HCT116 (cell line): ENCODE results near the gene ATP1A4. TPM values are rescaled to one million over a fixed set of nuclear protein-coding genes. Genes with fewer than 3 reads are reported as not detected.

Source experiments
- ATAC-seq: fragments of 200-7000 bp; cut with Tn5 transposase; 2 replicates; pipeline ENCODE4 v1.9.1; 2020; ENCODE audit warnings: mild to moderate bottlenecking, moderate library complexity
- BruUV-seq: library from RNA; stranded (reverse); fragments of 400-500 nt; replicated peaks from 2 replicates; lab custom pipeline; 2021; lab: Mats Ljungman, UMichigan
- CTCF ChIA-PET: fragments of 300-600 bp; sonication (Branson Sonifier 250); formaldehyde crosslinking; loops from one replicate; lab custom pipeline; 2021; ENCODE audit warnings: antibody characterized with exemption; lab: Charles Lee
- POLR2A ChIA-PET: fragments of 300-600, 350-600 bp; sonication (Branson Sonifier 250); formaldehyde crosslinking; loops from one replicate; lab custom pipeline; 2021; ENCODE audit warnings: antibody characterized with exemption; lab: Charles Lee
- RAD21 ChIA-PET, 2 experiments: fragments of 300-600 bp; sonication (Branson Sonifier 250); formaldehyde crosslinking; loops; one replicate each; lab custom pipeline; 2023; ENCODE audit warnings: low total read pairs in 2 of 2; ENCODE audit not compliant: uncharacterized antibody in 2 of 2, unreplicated experiment in 2 of 2, low non-redundant PET in 1 of 2; lab: Charles Lee
- DNase-seq: peaks from one replicate; pipeline ENCODE4 v3.0.0-alpha.2; 2010; ENCODE audit warnings: low read depth, low spot score
- H2AFZ ChIP-seq: fragments of 200-600 bp; shearing (Covaris generic), sonication (generic); 2 replicates; pipeline ENCODE4 v1.6.1; 2017; ENCODE audit warnings: low read depth, mixed run types, mixed read lengths, antibody characterized with exemption, low read length; ENCODE audit not compliant: poor library complexity, severe bottlenecking
- H3K27ac ChIP-seq: 2 replicates; pipeline ENCODE4 v1.5.1; 2012; ENCODE audit warnings: low read depth, low read length
- H3K27me3 ChIP-seq: fragments of 200-600 bp; sonication (generic); 2 replicates; pipeline ENCODE4 v1.6.1; 2016; ENCODE audit warnings: mixed run types, low read length, mixed read lengths; ENCODE audit not compliant: insufficient read depth
- H3K36me3 ChIP-seq, 2 experiments: fragments of 200-500 bp in 1 of 2; fragments of 200-600 bp in 1 of 2; sonication (Bioruptor generic) in 1 of 2; sonication (generic) in 1 of 2; 2 replicates each; pipeline versions ENCODE4 v1.5.1 to v1.6.1; 2014 to 2016; ENCODE audit warnings: low read length in 2 of 2, inconsistent platforms in 1 of 2, mixed read lengths in 1 of 2, mixed run types in 1 of 2; ENCODE audit not compliant: insufficient read depth in 2 of 2, control insufficient read depth in 1 of 2
- H3K4me1 ChIP-seq, 2 experiments: fragments of 200-600 bp in 1 of 2; sonication (generic) in 1 of 2; 2 replicates each; pipeline versions ENCODE4 v1.5.1 to v1.6.1; 2012 to 2017; ENCODE audit warnings: low read length in 2 of 2, inconsistent platforms in 1 of 2, mild to moderate bottlenecking in 1 of 2, mixed read lengths in 1 of 2, mixed run types in 1 of 2, moderate library complexity in 1 of 2; ENCODE audit not compliant: insufficient read depth in 2 of 2, control insufficient read depth in 1 of 2
- H3K4me2 ChIP-seq: fragments of 200-600 bp; sonication (generic); 2 replicates; pipeline ENCODE4 v1.6.1; 2017; ENCODE audit warnings: mixed run types, low read length, mixed read lengths
- H3K4me3 ChIP-seq, 2 experiments: fragments of 200-600 bp in 1 of 2; sonication (generic) in 1 of 2; replicated peaks in 1 of 2; 2 replicates each; pipeline ENCODE4 v1.5.1; 2011 to 2016; ENCODE audit warnings: low read length in 2 of 2, control low read depth in 1 of 2, low read depth in 1 of 2, mild to moderate bottlenecking in 1 of 2, mixed read lengths in 1 of 2, mixed run types in 1 of 2
- H3K79me2 ChIP-seq: fragments of 200-600 bp; sonication (generic); 2 replicates; pipeline ENCODE4 v1.6.1; 2017; ENCODE audit warnings: mild to moderate bottlenecking, mixed run types, low read length, moderate library complexity, mixed read lengths; ENCODE audit not compliant: insufficient read depth
- H3K9ac ChIP-seq: fragments of 200-600 bp; sonication (generic); 2 replicates; pipeline ENCODE4 v1.6.1; 2016; ENCODE audit warnings: low read length, mixed read lengths
- H3K9me2 ChIP-seq: fragments of 200-600 bp; sonication (generic), shearing (Covaris generic); 2 replicates; pipeline ENCODE4 v1.6.1; 2017; ENCODE audit warnings: mixed run types, mild to moderate bottlenecking, moderate library complexity; ENCODE audit not compliant: insufficient read depth
- H3K9me3 ChIP-seq, 2 experiments: fragments of 200-500 bp in 1 of 2; fragments of 200-600 bp in 1 of 2; sonication (Bioruptor generic) in 1 of 2; sonication (generic) in 1 of 2; 2 replicates each; pipeline ENCODE4 v1.6.1; 2014 to 2017; ENCODE audit warnings: low read length in 2 of 2, mixed read lengths in 2 of 2, inconsistent platforms in 1 of 2, low read depth in 1 of 2, mild to moderate bottlenecking in 1 of 2, mixed run types in 1 of 2, moderate library complexity in 1 of 2; ENCODE audit not compliant: control insufficient read depth in 1 of 2, insufficient read depth in 1 of 2
- H4K20me1 ChIP-seq: fragments of 200-600 bp; sonication (generic), shearing (Covaris generic); 2 replicates; pipeline ENCODE4 v1.6.1; 2017; ENCODE audit warnings: mixed run types, mild to moderate bottlenecking, moderate library complexity; ENCODE audit not compliant: insufficient read depth
- ATF3 ChIP-seq: IDR thresholded peaks from 2 replicates; pipeline ENCODE4 v1.6.1; 2012
- CBX3 ChIP-seq: IDR thresholded peaks from 2 replicates; pipeline ENCODE4 v1.6.1; 2012; ENCODE audit warnings: low read depth
- CTCF ChIP-seq, 3 experiments: fragments of 200-600 bp in 1 of 3; sonication (generic) in 1 of 3; IDR thresholded peaks in 2 of 3; conservative IDR thresholded peaks in 1 of 3; 2 replicates each; pipeline ENCODE4 v1.5.1; 2012 to 2017; ENCODE audit warnings: low read depth in 2 of 3, low read length in 2 of 3, antibody characterized with exemption in 1 of 3, borderline replicate concordance in 1 of 3, control low read depth in 1 of 3, mild to moderate bottlenecking in 1 of 3, mixed read lengths in 1 of 3, mixed run types in 1 of 3, moderate library complexity in 1 of 3; ENCODE audit not compliant: insufficient read depth in 1 of 3
- EGR1 ChIP-seq: IDR thresholded peaks from 2 replicates; pipeline ENCODE4 v1.6.1; 2012; ENCODE audit warnings: low read depth
- ELF1 ChIP-seq: IDR thresholded peaks from 2 replicates; pipeline ENCODE4 v1.6.1; 2012; ENCODE audit warnings: low read depth, borderline replicate concordance
- EZH2 ChIP-seq: fragments of 200-600 bp; sonication (generic); IDR thresholded peaks from 2 replicates; pipeline ENCODE4 v1.6.1; 2017; ENCODE audit warnings: antibody characterized with exemption, mixed run types
- JUND ChIP-seq: IDR thresholded peaks from 2 replicates; pipeline ENCODE4 v1.6.1; 2012
- POLR2AphosphoS5 ChIP-seq: IDR thresholded peaks from 2 replicates; pipeline ENCODE4 v1.6.1; 2011; ENCODE audit warnings: mild to moderate bottlenecking, low read depth, low read length, moderate library complexity
- REST ChIP-seq: IDR thresholded peaks from 2 replicates; pipeline ENCODE4 v1.6.1; 2012; ENCODE audit warnings: low read depth
- SIN3A ChIP-seq: IDR thresholded peaks from 2 replicates; pipeline ENCODE4 v1.6.1; 2012; ENCODE audit warnings: low read depth
- SP1 ChIP-seq: IDR thresholded peaks from 2 replicates; pipeline ENCODE4 v1.6.1; 2012; ENCODE audit warnings: low read depth
- YY1 ChIP-seq: IDR thresholded peaks from 2 replicates; pipeline ENCODE4 v1.6.1; 2011; ENCODE audit warnings: low read length, low read depth, moderate library complexity, mild to moderate bottlenecking; ENCODE audit not compliant: insufficient replicate concordance; ENCODE audit errors: extremely low read depth
- ZBTB33 ChIP-seq: IDR thresholded peaks from 2 replicates; pipeline ENCODE4 v1.6.1; 2011; ENCODE audit warnings: mild to moderate bottlenecking, low read length, moderate library complexity; ENCODE audit not compliant: insufficient replicate concordance; ENCODE audit errors: extremely low read depth
- intact Hi-C: fragments of 100-400 bp; cut with micrococcal nuclease; formaldehyde crosslinking; loops from 2 replicates; pipeline ENCODE4 v1.10.0; 2022
- total RNA-seq: library from RNA; stranded (reverse); gene quantifications from one replicate; pipeline ENCODE4 v1.2.1, GENCODE V29; 2021; ENCODE audit not compliant: unreplicated experiment

Gene ATP1A4
- total RNA-seq, 1 experiment from 2014 or later, result not detected

GRCh38 chr1:160148121-160148520 lies 3.3 kb upstream of the ATP1A4 start (continued):
- no peak for TF ChIP-seq REST
- TF ChIP-seq, all 23 proteins: peak for 0

GRCh38 chr1:160149233-160149632 lies 2.2 kb upstream of the ATP1A4 start:
- no peak overlapping the region for H3K27ac ChIP-seq
- POLR2A ChIA-PET, result no interaction called here
- no TSS peak for BruUV-seq
- TF ChIP-seq REST, result no peak
- no peak for TF ChIP-seq ATF3
- TF ChIP-seq EZH2, result no peak
- TF ChIP-seq POLR2AphosphoS5, result no peak
- TF ChIP-seq YY1, result no peak
- no peak for TF ChIP-seq SP1
- TF ChIP-seq SIN3A, result no peak
- TF ChIP-seq ZBTB33, result no peak
- TF ChIP-seq CTCF (IDR thresholded peaks at IDR 0.05 in 2 of 3, conservative IDR thresholded peaks at IDR 0.05 in 1 of 3; ENCODE audit: borderline replicate concordance in 1 of 3, insufficient read depth in 1 of 3, low read depth in 2 of 3, low read length in 2 of 3), result no peak
- no peak for TF ChIP-seq JUND
- no peak for TF ChIP-seq ELF1
- TF ChIP-seq CBX3, result no peak
- no peak for TF ChIP-seq EGR1

More at GRCh38 chr1:160149233-160149632, 2.2 kb upstream of the ATP1A4 start:
- no peaks in the 10 kb centered on the region for H3K79me2 ChIP-seq
- no peaks in the 10 kb centered on the region for H3K9me3 ChIP-seq
- H3K27me3 ChIP-seq, result no peaks in the 10 kb centered on the region
- no peak for DNase-seq
- H3K36me3 ChIP-seq, result no peaks in the 10 kb centered on the region
- intact Hi-C loops, result no loop called here
- H3K4me3 ChIP-seq, result no peak overlapping the region
- CTCF ChIA-PET, result no interaction called here
- no peak for ATAC-seq
- H2AFZ ChIP-seq, result no peak overlapping the region
- H3K4me2 ChIP-seq, result no peak overlapping the region
- H3K9ac ChIP-seq, result no peak overlapping the region
- H3K4me1 ChIP-seq, result no peaks in the 10 kb centered on the region
- H4K20me1 ChIP-seq, result no peaks in the 10 kb centered on the region
- RAD21 ChIA-PET, result no interaction called here
- no peaks in the 10 kb centered on the region for H3K9me2 ChIP-seq
